HG03521 (cell line): ENCODE results near the gene SLC4A4.

Source experiments
- ATAC-seq: cut with Tn5 transposase; IDR thresholded peaks from one replicate; pipeline ENCODE4 v1.9.1; 2021; ENCODE audit warnings: mild to moderate bottlenecking, moderate library complexity; ENCODE audit not compliant: unreplicated experiment

The SLC4A4 gene

DNA sequence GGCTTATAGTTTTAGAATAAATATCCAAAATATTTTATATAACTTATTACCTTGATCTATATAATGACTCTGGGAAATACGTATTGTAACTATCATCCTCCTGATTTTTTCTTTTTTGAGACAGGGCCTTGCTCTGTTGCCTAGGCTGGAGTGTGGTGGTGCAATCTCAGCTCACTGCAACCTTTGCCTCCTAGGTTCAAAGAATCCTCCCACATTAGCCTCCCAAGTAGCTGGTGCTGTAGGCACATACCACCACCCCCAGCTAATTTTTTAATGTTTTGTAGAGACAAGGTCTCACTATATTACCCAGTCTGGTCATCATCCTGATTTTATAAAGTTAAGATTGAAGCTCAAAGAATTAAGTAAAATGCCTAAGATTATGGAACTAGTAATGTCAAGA, 193.6 kb downstream of the SLC4A4 start:
- no peak for ATAC-seq

DNA sequence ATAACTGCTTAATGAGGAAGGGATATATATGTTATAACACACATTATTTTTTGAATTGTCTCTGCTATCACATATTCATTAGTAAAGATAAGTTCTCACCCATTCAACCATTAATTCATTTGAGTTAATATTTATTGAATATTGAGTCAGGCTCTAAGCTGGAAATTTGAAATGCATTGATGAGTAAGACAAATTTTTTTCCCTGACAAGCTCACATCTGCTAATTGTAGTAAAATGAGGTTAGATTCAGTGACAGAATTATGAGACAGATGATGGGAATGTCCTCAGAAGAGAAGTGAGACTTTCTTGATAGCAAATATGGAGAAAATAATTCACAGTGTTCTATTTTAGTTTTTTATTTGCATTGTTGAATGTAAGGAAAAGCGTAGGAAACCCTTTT, 194.3 kb downstream of the SLC4A4 start:
- ATAC-seq = no peak

DNA sequence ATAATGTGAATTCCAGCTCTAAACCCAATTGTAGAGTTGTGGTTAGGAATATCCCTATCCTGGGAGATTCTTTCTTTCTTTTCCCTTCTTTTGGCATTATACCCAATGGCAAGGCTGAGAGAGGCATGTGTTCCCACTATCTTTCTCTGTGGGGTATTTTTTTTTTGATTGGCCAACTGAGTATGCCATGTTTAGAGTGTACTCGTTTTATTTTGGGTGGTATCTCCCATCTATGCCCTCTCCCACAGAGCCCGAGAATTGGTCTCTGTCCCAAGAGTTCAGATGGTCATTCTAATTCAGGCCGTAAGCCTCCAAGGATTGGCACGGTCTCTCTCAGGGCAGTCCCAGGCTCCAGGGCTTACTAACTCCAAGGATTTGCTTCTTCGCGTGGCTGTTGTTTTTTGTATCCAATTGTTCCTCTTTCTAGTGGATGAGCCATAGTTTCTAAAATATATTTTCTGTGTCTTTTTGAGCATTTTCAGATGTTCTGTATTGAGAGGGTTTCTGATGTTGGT, 198.8 kb downstream of the SLC4A4 start:
- no peak for ATAC-seq

DNA sequence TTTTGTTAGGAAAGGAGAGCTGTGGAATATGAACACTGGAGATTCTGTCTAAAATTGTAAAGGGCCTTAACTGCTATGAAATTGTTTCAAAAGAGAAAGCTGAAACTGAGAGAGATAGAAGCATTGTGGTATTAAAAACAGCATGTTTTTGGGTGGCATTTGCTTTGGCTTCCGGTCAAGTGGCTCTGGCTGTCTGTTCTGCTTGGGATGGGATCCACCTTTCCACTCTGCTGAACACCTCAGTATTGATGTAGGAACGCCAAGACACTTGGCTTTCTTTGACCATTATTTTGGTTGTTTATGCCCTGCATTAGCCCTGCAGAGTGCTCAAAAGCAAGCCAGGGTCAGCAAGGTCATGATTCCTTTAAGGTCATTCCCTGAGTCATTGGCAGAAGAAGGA, 199.7 kb downstream of the SLC4A4 start:
- no peak for ATAC-seq

DNA sequence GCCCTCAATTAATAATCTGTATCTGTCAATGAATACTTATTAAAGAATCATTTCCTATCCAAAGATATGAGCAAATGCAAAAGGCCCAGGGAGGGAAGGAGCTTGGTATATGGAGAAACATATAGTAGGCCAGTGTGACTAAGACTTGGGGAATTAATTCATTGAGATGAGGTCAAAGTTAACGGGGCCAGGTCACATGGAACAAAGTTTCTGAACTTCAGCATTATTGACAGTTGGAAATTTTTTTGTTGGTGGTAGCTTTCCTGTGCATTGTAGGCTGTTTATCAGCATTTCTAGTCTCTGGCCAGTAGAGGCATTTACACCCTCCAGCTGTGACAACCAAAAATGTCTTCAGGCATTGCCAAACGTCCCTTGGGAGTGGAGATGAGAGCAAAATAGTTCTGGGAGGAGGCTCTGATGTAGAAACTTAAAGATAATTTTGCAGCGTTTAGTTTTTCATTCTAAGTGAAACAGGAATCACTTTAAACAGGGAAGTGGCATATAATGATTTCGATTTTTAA, 202.0 kb downstream of the SLC4A4 start:
- ATAC-seq = peak; percentile 50

DNA sequence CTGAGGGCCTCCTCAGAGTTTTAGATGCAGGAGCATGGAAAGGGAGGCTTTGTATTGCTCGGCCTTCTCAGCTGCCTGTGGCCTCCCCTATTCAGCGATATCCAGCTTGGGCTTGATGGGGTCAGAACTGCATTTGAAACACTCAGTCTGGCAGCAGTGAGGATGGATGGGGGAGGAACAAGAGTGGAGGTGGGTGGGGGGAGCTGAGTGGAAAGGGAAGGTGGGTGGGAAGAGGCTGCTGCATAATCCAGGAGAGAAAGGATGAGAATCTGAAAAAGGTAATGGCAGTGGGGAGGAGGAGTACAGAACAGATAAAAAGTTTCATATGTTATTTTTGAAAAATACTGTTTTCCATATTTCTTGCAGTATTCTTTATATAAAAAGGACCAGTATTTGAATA, 202.7 kb downstream of the SLC4A4 start:
- ATAC-seq = no peak

DNA sequence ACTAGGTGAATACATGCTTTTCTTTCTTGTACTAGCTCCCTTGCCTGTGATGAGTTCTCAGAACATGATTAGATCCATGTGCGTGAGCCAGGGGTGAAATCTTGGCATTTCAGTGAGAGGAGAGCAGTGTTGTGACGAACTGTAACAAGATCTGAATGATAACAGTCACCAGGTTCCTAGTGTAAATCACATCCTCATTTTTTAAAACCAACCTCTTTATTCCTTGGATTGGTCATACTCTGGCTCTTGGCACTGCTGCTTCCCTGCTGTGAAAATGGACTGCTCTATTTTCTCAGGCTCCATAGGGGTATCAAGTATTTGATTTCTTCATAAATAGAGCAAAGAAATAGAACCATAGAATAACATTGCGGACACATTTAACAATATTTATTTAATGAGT, 206.3 kb downstream of the SLC4A4 start:
- ATAC-seq = no peak

DNA sequence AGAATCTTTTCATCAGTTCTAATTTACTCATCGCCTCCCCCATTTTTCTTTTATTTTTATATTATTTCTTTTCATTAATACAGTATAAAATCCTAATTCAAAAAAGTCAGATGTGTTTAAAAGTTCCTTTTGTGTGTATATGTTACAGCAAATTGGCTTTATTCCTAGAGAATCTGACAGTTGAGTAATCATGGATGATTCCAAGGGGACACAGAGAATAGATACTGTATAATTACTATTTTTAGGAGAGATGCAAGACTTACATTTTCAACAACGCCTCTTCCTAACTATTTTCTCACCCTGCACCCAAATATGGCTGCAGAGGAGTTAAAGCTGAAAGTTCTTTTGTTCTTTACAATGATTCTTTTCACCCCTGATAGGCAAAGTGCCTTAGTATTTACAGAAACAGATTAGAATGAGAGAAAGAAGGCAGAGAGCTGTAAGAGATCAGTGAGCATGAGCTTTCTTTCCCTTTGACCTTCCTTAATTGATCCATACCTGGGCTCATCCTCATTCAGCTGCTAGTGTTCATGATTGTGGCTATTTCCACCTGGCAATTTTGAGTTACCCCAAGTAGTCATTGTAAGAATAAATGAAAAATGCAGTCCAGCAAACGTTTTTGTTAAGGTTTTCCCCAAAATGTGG, 210.8 kb downstream of the SLC4A4 start:
- ATAC-seq = no peak

DNA sequence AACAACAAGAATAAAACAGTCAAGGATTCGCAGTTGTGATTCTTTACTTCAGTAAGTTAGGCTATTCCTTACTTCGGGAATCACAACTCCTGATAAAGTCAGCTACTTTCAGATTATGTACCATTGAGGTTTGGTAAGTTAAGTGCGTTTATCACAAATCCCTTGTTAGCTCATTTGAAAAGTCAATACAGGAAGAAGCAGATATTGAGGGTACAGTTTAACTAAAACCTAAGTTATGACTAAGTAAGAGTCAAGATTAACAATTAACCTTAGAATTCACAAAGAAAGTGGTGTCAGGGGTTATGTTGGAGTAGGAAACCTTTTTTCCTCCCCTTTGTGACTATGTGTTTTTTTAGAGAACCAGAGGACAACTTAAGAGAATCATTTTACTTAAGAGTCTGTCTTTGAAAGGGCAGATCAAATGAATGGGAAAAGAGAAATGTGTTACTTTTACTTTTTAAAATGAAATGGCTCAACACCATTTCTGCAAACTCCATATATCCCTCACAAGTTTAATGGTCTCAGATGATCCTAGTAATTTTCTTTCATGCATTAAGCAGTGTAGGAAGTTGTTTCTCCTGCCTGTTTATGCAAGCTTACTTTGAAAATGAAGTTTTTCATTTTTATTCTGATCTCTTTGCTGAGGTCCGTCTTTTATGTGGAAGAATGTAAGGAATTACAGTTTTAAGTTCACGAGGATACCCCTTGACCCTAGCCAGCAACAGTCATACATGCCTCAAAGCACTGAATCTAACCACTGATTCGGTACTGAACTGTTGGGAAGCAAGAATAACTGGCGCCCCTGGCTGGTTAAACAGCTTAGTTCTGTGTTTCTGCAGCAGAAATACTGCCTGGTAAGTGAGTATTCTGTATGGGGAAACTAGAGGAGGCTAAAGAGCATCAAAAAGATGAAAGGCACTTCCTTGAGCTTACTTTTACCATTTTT, 211.7 kb downstream of the SLC4A4 start:
- ATAC-seq = no peak

DNA sequence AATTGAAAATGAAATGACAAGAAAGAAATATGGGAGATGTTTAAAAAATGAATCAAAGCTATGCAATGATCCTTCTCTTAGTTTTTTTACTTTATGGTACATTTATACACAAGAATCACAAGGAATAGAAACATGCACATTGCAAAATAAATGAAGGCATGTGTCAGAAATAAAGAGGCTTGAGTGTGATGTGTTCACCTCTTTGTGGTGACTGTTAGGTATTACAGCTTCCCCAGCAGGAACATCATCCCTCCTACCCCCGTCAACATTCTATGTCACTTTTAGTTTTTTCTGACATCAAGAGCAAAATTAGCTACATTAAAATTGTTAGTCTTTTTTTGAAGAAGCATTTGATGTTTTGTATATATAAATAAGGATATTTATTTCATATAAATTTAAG, 214.8 kb downstream of the SLC4A4 start:
- no peak for ATAC-seq

DNA sequence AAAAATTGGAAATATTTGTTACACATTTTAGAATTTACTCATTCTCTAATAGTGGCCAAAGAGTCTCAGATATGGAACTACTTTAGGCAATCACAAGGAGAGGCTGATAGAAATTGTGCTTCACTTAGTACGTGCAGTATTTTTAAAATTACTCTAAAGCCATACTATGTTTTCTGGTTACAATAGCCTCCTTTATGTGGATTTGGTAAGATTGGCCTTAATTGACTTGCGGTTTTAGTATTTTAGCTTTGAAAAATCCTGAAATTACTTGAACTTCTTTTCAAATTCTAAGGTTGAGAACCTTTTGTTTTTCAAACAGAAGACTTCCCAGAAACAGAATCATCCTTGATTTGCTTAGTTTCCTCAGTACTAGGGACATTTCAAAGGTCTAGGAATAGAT, 215.2 kb downstream of the SLC4A4 start:
- no peak for ATAC-seq

DNA sequence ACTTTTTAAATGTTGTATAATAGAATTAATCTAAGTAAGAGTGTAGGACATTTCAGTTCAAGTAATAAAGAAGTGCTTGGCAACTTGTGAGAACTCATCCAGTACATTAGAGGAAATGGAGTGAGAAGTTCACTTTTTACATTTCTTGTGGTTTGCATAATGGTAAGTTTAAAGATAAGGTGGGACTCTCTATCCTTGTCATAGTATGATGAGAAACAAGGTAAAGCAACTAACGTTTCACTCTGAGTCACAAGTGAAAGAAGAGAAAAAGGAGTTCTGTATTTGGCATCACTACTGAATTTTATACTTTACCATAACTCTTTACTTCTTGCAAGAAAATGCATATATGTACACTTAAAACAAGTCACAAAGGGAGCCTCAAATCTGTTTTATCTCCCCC, 219.4 kb downstream of the SLC4A4 start:
- peak; percentile 72 for ATAC-seq

DNA sequence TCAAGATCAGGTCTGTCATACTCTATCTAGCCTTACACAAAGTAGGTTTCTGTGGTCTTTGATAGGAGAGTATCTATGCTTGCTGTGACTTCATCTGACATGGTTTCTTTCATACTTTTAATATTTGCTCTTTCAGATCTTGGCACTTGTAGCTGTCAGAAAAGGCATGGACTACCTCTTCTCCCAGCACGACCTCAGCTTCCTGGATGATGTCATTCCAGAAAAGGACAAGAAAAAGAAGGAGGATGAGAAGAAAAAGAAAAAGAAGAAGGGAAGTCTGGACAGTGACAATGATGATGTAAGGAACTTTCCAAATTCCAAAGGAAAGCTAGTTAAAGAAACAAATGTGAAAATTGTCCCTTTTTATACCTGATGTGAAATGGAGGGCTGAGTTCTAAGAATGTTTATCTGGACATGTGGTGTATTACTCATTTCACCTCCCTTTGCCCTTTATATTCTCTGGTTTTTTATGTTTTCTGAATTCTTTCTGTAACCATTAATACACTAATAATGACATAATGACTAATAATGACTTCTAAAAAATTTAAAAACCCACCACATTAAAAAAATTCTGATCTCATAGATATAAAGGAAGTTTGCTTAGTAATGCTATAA, 221.2 kb downstream of the SLC4A4 start:
- ATAC-seq = no peak

DNA sequence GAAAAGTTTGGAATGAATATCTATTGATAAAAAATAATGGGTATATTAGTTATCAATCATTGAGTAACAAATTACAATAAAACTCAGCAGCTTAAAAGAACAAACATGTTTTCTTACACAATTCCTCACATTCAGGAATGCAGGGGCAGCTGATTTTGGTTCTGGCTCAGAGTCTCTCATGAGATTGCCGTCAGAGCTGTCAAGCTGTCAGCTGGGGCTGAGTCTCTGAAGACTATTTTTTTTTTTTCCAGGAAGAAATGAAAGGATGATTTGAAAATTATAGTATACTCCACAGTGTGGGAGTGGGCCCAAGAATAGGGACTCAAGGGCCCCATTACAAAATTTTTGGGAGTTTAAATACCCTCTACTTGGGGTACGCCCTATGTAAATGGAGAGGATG, 226.0 kb downstream of the SLC4A4 start:
- no peak for ATAC-seq

DNA sequence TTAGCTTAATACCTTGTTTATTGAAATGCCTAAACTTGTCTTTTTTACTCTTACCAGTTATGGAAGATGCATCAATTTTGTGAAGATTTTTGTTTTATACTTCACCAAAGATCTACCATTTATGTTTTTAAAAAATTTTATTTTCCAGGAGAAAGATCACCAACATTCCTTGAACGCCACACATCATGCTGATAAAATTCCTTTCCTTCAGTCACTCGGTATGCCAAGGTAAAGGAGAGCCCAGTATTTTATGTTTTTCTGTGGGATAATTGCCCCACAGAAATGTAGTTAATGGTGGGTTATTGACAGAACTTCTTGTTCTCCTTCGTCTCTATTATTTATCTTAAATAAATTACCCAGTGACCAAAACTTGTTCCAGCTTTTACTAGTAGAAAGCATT, 228.0 kb downstream of the SLC4A4 start:
- no peak for ATAC-seq

DNA sequence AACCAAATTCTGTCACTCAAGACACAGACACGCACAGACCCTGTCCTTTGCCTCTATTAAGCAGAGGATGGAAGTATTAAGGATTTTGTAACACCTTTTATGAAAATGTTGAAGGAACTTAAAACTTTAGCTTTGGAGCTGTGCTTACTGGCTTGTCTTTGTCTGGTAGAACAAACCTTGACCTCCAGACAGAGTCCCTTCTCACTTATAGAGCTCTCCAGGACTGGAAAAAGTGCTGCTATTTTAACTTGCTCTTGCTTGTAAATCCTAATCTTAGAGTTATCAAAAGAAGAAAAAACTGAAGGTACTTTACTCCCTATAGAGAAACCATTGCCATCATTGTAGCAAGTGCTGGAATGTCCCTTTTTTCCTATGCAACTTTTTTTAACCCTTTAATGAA, 229.3 kb downstream of the SLC4A4 start:
- no peak for ATAC-seq

DNA sequence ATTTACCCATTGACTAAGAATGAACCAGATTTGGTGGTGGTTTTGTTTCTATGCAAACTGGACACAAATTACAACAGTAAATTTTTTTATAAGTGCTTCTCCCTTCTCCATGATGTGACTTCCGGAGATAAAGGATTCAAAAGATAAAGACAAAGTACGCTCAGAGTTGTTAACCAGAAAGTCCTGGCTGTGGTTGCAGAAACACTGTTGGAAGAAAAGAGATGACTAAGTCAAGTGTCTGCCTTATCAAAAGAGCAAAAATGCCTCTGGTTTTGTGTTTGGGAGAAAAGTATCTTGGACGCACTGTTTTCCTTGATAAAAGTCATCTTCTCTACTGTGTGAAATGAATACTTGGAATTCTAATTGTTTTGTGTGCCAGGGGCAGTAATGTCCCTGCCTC, 231.7 kb downstream of the SLC4A4 start:
- ATAC-seq = no peak

DNA sequence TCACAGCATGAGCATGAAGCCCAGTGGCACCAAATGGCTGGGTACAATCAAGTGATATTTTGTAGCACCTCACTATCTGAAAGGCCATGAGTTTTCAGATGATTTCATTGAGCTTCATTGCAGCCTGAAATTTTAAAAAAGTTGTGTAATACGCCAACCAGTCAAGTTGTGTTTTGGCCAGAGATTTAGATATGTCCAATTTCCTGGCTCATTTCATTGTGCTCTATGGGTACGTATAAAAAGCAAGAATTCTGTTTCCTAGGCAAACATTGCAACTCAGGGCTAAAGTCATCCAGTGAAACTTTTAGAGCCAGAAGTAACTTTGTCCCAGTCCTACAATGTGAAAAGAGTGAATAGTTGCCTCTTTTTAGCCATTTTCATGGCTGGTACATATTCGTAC, 232.5 kb downstream of the SLC4A4 start:
- ATAC-seq = no peak

DNA sequence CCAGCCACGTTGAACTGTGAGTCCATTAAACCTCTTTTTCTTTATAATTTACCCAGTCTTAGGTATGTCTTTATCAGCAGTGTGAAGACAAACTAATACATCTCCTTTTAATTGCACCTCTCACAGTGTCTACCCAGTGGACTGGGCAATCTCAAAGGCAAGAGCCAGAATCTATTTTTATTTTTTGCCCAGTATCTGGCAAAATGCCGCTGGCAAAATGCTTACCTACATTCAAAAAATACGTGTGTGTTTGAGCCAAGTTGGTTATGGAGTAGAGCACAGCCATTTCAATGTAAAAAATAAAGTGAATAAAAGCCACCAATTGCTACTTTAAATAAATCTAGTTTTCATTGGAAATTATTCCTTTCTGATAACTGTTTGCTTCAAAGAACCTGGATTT, 245.2 kb downstream of the SLC4A4 start:
- ATAC-seq = no peak

DNA sequence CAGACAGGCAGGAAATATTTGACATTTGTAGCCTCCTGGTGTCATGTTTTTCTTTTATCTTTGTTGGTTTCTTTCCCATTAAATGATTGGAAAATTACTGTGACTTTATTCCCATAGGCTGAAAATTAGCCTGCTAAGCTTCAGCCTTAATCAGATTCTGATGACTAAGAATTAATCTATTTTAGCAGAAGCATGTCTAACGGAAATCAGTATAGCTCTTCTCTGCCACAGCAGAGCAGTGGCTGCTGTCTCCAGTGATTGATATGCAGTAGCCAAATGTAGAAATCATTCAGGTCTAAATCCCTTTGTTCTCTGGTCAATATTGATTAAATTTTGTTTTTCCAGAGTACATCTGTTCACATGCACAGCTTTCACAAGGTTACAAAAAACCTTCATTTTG, 245.8 kb downstream of the SLC4A4 start:
- no peak for ATAC-seq

DNA sequence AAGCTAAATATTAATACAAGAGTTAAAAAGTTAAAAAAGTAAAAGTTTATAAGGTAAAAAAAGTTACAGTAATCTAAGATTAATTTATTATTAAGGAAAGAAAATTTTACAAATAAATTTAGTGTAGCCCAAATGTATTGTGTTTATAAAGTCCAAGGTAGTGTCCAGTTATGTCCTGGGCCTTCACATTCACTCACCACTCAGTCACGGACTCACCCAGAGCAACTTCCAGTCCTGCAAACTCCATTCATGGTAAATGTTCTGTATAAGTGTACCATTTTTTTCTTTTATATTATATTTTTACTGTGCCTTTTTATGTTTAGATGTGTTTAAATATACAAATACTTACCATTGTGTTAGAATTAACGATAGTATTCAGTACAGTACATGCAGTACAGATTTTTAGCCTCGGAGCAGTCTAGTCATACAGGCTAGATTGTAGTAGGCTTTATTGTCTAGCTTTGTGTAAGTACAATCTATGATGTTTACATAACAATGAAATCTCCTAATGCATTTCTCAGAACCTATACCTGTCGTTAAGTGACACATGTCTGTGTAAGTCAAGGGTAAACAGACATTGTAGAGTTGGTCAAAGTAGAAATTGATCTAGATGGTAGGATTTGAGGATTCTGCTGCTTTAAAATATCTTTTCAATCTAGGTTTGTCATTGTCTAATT, 247.4 kb downstream of the SLC4A4 start:
- no peak for ATAC-seq
